ENCODE measurements around the gene KIF2B. TPM values are rescaled to one million over a fixed set of nuclear protein-coding genes. Genes with fewer than 3 reads are reported as not detected.

KIF2B gene
- total and polyA plus RNA-seq, 2 experiments from 2014 or later, result 0.08 TPM; not detected in 1

DNA sequence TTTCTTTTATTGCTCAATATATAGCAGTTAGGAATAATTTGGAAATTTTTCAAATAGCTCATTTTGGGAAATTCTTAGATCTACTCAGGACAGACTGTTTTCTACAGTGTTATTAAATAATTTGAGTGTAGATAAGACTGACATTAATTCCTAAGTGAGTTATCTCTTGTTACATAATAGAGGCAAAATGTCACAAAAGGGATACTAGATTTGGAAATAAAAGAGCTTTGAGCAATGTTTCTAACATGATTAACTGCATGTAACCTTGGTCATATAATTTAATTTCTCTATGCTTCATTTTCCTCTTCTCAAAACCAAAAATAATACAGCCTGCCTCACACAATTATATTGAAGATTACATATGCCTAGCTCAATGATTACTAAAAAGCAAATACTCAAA, 16.3 kb upstream of the KIF2B start:
- no peak overlapping the region for H3K4me3 Mint-ChIP-seq
- Histone ChIP-seq H3K27me3 (ENCODE audit: insufficient read depth) (no peaks in the 10 kb centered on the region), H3K36me3 (ENCODE audit: insufficient read depth) (no peaks in the 10 kb centered on the region), H3K4me3 (no peak overlapping the region), H3K79me2 (replicated peaks; ENCODE audit: insufficient read depth) (no peaks in the 10 kb centered on the region), H3K4me1 (ENCODE audit: insufficient read depth) (no peaks in the 10 kb centered on the region), H2AFZ (no peak overlapping the region), H3K27ac (ENCODE audit: low read depth) (no peak overlapping the region), H3F3A (replicated peaks; ENCODE audit: low read depth) (no peaks in the 10 kb centered on the region), H4K20me1 (replicated peaks; ENCODE audit: insufficient read depth) (no peaks in the 10 kb centered on the region), H3K9me2 (ENCODE audit: insufficient read depth) (0 out of 2 replicates have a peak, but pooled peaks cover 4% of the 10 kb centered on the region), H3K4me2 (no peak overlapping the region)
- H3K36me3 Mint-ChIP-seq (ENCODE audit: low read depth), result no peaks in the 10 kb centered on the region; the same call in 2 of the 3 replicates
- DNase-seq (ENCODE audit: low spot score), result no peak
- no peak for TF ChIP-seq CTCF (conservative IDR thresholded peaks at IDR 0.05; ENCODE audit: low read depth in 2 of 2)
- TF ChIP-seq ZNF331 (CRISPR knock-in tag; IDR thresholded peaks at IDR 0.05; ENCODE audit: low read depth), result no peak
- no peak for TF ChIP-seq EZH2phosphoT487 (IDR thresholded peaks at IDR 0.05; ENCODE audit: unreplicated experiment)
- TF ChIP-seq EZH2 (IDR thresholded peaks at IDR 0.05; ENCODE audit: low read depth, unreplicated experiment), result no peak
- no peak for TF ChIP-seq JUNB (IDR thresholded peaks at IDR 0.05; ENCODE audit: unreplicated experiment)
- TF ChIP-seq NANOG (IDR thresholded peaks at IDR 0.05; ENCODE audit: borderline replicate concordance), result no peak
- TF ChIP-seq CREB1 (CRISPR knock-in tag; IDR thresholded peaks at IDR 0.05; ENCODE audit: low read depth), result no peak
- TF ChIP-seq ZNF462 (CRISPR knock-in tag; IDR thresholded peaks at IDR 0.05), result no peak
- no peak for TF ChIP-seq STAT1 (IDR thresholded peaks at IDR 0.05; ENCODE audit: unreplicated experiment)
- TF ChIP-seq ZNF114 (CRISPR knock-in tag; IDR thresholded peaks at IDR 0.05), result no peak
- TF ChIP-seq, protein P1, sequence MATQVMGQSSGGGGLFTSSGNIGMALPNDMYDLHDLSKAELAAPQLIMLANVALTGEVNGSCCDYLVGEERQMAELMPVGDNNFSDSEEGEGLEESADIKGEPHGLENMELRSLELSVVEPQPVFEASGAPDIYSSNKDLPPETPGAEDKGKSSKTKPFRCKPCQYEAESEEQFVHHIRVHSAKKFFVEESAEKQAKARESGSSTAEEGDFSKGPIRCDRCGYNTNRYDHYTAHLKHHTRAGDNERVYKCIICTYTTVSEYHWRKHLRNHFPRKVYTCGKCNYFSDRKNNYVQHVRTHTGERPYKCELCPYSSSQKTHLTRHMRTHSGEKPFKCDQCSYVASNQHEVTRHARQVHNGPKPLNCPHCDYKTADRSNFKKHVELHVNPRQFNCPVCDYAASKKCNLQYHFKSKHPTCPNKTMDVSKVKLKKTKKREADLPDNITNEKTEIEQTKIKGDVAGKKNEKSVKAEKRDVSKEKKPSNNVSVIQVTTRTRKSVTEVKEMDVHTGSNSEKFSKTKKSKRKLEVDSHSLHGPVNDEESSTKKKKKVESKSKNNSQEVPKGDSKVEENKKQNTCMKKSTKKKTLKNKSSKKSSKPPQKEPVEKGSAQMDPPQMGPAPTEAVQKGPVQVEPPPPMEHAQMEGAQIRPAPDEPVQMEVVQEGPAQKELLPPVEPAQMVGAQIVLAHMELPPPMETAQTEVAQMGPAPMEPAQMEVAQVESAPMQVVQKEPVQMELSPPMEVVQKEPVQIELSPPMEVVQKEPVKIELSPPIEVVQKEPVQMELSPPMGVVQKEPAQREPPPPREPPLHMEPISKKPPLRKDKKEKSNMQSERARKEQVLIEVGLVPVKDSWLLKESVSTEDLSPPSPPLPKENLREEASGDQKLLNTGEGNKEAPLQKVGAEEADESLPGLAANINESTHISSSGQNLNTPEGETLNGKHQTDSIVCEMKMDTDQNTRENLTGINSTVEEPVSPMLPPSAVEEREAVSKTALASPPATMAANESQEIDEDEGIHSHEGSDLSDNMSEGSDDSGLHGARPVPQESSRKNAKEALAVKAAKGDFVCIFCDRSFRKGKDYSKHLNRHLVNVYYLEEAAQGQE (IDR thresholded peaks at IDR 0.05; ENCODE audit: unreplicated experiment), result no peak
- no peak for TF ChIP-seq POLR2AphosphoS5 (IDR thresholded peaks at IDR 0.05; ENCODE audit: low read depth)
- H3K4me1 Mint-ChIP-seq, result no peaks in the 10 kb centered on the region
- H3K27ac Mint-ChIP-seq, result no peak overlapping the region
- no peaks in the 10 kb centered on the region for H3K27me3 Mint-ChIP-seq (ENCODE audit: insufficient read depth, low read depth, poor library complexity)
- peaks cover 5% of the 10 kb centered on the region; the same call in 1 of the 3 replicates for H3K9me3 Mint-ChIP-seq
- no peak for ATAC-seq

Measured in GM23338 (cell line).